Fibroblast of skin of right quadriceps (primary cell): Measurements from ENCODE around the gene ANKS1A.
"Not testable (repeated sequence)": the region's sequence is repeated elsewhere in the genome, so short reads cannot be mapped to it uniquely, and the experiment has no call there.

ENCODE experiments used
- DNase-seq: peaks from one replicate; pipeline ENCODE4 v3.0.0-alpha.2; 2013

The ANKS1A gene

GRCh38 chr6:35088281-35089215 is 199.5 kb downstream of the ANKS1A start:
- DNase-seq: no peak

- DNase-seq: no peak
These were observed 200.3 kb downstream of the ANKS1A start for GRCh38 chr6:35089216-35089934.

GRCh38 chr6:35089935-35090505 is 201.0 kb downstream of the ANKS1A start:
- peak; percentile 92 for DNase-seq

GRCh38 chr6:35090734-35091133 is 201.7 kb downstream of the ANKS1A start:
- DNase-seq: no peak

- DNase-seq: peak; percentile 34
These were observed 202.5 kb downstream of the ANKS1A start for GRCh38 chr6:35091346-35092083.

- peak; percentile 86 for DNase-seq
These were observed 203.5 kb downstream of the ANKS1A start for GRCh38 chr6:35092362-35093117.

GRCh38 chr6:35093118-35093445 is 204.0 kb downstream of the ANKS1A start:
- DNase-seq: peak; percentile 23

- no peak for DNase-seq
These were observed 204.7 kb downstream of the ANKS1A start for GRCh38 chr6:35093783-35094182.

- no peak for DNase-seq
These were observed 205.1 kb downstream of the ANKS1A start for GRCh38 chr6:35094183-35094582.

GRCh38 chr6:35096129-35096862 is 207.2 kb downstream of the ANKS1A start:
- peak; percentile 94 for DNase-seq

- no peak for DNase-seq
These were observed 210.1 kb downstream of the ANKS1A start for GRCh38 chr6:35099116-35099515.

- no peak for DNase-seq
These were observed 216.0 kb downstream of the ANKS1A start for GRCh38 chr6:35105078-35105477.

- DNase-seq: not testable (repeated sequence)
These were observed 217.0 kb downstream of the ANKS1A start for GRCh38 chr6:35106061-35106460.

GRCh38 chr6:35107208-35107607 is 218.2 kb downstream of the ANKS1A start:
- not testable (repeated sequence) for DNase-seq

GRCh38 chr6:35107761-35108160 is 218.7 kb downstream of the ANKS1A start:
- not testable (repeated sequence) for DNase-seq

- no peak for DNase-seq
These were observed 219.3 kb downstream of the ANKS1A start for GRCh38 chr6:35108309-35108885.

- no peak for DNase-seq
These were observed 231.7 kb downstream of the ANKS1A start for GRCh38 chr6:35120746-35121145.

- DNase-seq: no peak
These were observed 235.3 kb downstream of the ANKS1A start for GRCh38 chr6:35124356-35124755.

- DNase-seq: no peak
These were observed 239.0 kb downstream of the ANKS1A start for GRCh38 chr6:35128042-35128441.

- DNase-seq: no peak
These were observed 239.4 kb downstream of the ANKS1A start for GRCh38 chr6:35128496-35128895.

GRCh38 chr6:35136185-35136584 is 247.1 kb downstream of the ANKS1A start:
- no peak for DNase-seq
